ENCODE results near the gene LMO3.

The LMO3 gene

DNA sequence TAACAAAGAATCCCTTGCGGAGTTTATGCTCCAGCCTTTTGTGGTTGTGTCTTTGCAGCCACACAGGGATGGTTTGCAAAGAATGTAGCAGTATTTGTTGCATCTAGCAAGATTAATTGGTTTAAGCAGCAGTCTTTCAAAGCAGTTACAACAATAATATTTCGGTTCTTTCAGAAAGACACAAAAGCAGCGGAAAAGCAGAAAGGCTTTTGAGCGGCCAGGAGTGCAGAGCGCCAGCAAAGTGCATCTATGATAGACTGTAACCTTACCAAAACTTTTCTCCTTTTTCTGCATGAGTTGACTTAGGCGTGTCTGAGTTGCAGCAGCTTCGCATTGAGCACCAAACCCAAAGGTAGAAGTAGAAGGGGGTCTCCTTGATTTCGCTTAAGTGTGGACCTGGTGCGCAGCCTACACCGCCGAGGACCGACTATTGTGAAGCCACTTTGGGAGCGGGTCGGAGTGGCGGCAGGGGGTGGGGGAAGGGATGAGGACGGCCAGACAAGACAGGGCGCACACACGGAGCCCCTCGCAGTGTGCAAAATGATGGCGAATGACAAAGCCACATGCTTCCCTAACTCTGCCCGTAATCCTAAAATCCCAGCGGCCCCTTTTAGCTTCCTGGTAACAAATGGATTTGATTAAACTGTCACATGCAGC lies 1.2 kb downstream of the LMO3 start (continued):
- TF ChIP-seq TCF4 (CRISPR knock-in tag; IDR thresholded peaks at IDR 0.05; ENCODE audit: borderline replicate concordance) (no peak), RARB (CRISPR knock-in tag; IDR thresholded peaks at IDR 0.05) (no peak), CSDC2 (CRISPR knock-in tag; IDR thresholded peaks at IDR 0.05) (no peak)

DNA sequence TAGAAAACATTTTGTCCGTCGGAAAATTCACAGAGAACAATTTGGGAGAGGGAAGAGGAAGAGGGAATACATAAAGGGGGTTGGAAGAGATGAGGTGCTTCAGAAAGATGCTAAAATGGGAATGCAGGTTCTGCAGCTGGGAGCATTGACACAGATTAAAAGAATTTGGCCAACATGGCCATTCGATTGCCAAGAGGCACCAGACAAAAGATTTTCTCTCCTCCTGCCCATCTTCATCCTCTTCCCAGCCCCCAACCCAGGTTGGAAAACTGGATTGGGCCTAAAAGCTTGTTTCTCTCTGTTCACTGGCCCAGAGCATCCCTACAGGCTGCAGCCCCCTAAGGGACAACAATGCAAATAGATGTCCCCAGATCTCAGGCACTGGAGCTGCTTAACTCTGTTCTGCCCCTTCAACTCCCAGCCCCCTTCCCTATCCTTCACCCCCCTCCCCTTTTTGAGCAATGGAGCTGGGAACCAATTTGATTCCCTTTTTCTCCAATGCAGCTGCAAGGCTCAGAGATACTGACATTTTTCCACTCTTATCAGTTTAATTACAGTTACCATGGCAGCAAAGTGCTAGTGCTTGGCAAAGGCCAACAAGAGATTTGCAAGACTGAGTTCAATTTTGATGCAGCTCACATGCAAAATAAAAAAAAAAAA lies 1.9 kb downstream of the LMO3 start:
- TF ChIP-seq TOX (CRISPR knock-in tag; IDR thresholded peaks at IDR 0.05; ENCODE audit: borderline replicate concordance) (no peak), CSDC2 (CRISPR knock-in tag; IDR thresholded peaks at IDR 0.05) (no peak), ZFP30 (CRISPR knock-in tag; IDR thresholded peaks at IDR 0.05) (no peak), SNAI2 (CRISPR knock-in tag; IDR thresholded peaks at IDR 0.05) (no peak), ZFP3 (CRISPR knock-in tag; IDR thresholded peaks at IDR 0.05) (no peak), RARB (CRISPR knock-in tag; IDR thresholded peaks at IDR 0.05) (no peak), ZNF70 (CRISPR knock-in tag; IDR thresholded peaks at IDR 0.05) (no peak)
- TF ChIP-seq, protein P1, sequence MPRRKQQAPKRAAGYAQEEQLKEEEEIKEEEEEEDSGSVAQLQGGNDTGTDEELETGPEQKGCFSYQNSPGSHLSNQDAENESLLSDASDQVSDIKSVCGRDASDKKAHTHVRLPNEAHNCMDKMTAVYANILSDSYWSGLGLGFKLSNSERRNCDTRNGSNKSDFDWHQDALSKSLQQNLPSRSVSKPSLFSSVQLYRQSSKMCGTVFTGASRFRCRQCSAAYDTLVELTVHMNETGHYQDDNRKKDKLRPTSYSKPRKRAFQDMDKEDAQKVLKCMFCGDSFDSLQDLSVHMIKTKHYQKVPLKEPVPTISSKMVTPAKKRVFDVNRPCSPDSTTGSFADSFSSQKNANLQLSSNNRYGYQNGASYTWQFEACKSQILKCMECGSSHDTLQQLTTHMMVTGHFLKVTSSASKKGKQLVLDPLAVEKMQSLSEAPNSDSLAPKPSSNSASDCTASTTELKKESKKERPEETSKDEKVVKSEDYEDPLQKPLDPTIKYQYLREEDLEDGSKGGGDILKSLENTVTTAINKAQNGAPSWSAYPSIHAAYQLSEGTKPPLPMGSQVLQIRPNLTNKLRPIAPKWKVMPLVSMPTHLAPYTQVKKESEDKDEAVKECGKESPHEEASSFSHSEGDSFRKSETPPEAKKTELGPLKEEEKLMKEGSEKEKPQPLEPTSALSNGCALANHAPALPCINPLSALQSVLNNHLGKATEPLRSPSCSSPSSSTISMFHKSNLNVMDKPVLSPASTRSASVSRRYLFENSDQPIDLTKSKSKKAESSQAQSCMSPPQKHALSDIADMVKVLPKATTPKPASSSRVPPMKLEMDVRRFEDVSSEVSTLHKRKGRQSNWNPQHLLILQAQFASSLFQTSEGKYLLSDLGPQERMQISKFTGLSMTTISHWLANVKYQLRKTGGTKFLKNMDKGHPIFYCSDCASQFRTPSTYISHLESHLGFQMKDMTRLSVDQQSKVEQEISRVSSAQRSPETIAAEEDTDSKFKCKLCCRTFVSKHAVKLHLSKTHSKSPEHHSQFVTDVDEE (CRISPR knock-in tag; IDR thresholded peaks at IDR 0.05) = no peak
- no peak for ATAC-seq

DNA sequence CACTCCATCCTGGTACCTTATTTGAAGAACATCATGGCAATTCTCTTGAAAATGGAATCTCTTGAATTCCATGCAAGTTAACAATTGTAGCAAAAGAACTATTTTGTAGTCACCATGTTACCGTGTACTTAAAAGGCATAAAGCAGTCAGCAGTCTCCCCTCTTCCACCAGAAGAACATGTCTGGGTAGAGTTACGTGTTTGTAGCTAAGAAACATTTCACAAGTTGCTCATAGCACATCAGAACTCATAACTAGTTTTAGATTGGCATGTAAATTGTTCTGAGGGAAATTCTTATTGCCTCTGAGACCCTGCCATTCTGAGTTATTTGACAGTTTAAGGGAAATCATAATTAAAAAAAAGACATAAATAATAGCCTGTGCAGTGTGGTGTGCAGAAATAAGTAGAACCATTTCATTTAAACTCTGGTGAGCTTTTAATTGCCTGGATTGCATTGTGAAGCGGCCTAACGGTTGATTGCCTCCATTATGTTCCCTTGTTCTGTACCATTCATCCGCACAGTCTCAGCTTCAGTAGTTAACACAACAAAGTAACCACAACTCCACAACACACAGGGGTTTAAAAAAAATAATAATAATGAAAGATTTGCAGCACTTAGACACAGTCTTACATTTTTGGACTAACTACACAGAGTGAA lies 2.6 kb downstream of the LMO3 start:
- no peak for TF ChIP-seq ZFP3 (CRISPR knock-in tag; IDR thresholded peaks at IDR 0.05)
- TF ChIP-seq ZNF565 (CRISPR knock-in tag; conservative IDR thresholded peaks at IDR 0.05; ENCODE audit: low read depth) = no peak
- no peak for TF ChIP-seq GLIS3 (CRISPR knock-in tag; IDR thresholded peaks at IDR 0.05)
- no peak for ATAC-seq

DNA sequence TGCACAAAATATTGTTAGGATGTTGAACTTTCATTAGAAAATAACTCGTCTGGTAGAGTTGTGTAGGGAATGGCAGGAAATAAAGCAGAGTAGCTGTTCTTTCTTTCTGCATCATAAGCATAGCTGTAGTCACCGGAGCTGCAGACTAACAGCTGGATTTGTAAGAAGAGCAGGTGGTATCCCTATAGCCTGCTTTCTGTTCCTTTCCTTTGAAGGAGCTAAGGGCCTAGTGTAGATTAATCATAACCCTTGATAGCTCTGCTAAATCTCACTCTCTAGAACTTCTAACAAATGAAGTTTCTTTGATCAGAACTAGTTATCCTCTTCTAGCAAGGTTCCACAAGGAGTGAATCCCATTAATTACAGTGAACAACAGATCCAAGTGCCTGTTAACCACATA lies 3.5 kb downstream of the LMO3 start:
- TF ChIP-seq OSR1 (CRISPR knock-in tag; IDR thresholded peaks at IDR 0.05) (no peak), ZNF565 (CRISPR knock-in tag; conservative IDR thresholded peaks at IDR 0.05; ENCODE audit: low read depth) (no peak), PPARA (CRISPR knock-in tag; IDR thresholded peaks at IDR 0.05; ENCODE audit: borderline replicate concordance) (no peak), ISL1 (CRISPR knock-in tag; IDR thresholded peaks at IDR 0.05) (no peak)
- TF ChIP-seq, protein P2, sequence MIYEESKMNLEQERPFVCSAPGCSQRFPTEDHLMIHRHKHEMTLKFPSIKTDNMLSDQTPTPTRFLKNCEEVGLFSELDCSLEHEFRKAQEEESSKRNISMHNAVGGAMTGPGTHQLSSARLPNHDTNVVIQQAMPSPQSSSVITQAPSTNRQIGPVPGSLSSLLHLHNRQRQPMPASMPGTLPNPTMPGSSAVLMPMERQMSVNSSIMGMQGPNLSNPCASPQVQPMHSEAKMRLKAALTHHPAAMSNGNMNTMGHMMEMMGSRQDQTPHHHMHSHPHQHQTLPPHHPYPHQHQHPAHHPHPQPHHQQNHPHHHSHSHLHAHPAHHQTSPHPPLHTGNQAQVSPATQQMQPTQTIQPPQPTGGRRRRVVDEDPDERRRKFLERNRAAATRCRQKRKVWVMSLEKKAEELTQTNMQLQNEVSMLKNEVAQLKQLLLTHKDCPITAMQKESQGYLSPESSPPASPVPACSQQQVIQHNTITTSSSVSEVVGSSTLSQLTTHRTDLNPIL (CRISPR knock-in tag; IDR thresholded peaks at IDR 0.05; ENCODE audit: low read depth) = no peak
- ATAC-seq = no peak

DNA sequence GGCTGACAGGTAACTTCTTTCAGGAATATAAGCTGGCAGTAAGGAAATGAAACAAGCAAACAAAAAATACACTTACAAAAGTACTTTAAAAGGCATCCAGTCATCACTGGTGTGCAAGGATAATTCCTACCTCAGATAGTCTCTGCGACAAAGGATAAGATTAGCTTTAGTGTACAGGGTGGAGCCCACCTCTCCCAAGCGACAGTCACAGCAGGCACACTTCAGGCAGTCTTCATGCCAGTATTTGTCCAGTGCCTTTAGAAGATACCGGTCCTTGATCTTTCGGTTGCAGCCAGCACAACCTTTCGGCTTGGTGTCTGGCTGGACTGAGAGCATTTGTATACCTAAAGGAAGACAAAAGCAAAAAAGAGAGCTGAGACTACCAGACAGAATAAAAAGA lies 5.4 kb downstream of the LMO3 start:
- no peak for TF ChIP-seq GLIS3 (CRISPR knock-in tag; IDR thresholded peaks at IDR 0.05)
- ATAC-seq = no peak

DNA sequence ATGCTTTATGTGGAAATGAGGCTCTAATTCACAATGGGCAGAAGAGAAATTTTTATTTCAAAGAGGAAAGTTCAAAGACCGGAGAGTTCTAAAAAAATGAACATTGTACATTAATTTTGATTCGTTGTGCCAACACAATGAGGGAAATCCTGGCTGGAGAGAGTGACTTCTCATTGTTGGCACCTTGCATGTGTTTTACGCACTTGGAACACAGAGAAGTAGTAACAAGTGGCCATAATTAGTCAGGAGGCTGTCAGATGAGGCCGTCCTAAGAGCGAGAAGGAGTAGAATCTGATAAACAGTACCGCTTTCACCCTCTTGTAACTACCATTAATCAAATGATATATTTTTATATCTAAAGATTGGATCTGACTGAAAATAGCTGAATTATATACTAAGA lies 6.9 kb downstream of the LMO3 start:
- TF ChIP-seq, protein P2 (CRISPR knock-in tag; IDR thresholded peaks at IDR 0.05; ENCODE audit: low read depth) = no peak
- TF ChIP-seq ZNF70 (CRISPR knock-in tag; IDR thresholded peaks at IDR 0.05) (no peak), ZC3H10 (CRISPR knock-in tag; IDR thresholded peaks at IDR 0.05) (no peak), ZNF565 (CRISPR knock-in tag; conservative IDR thresholded peaks at IDR 0.05; ENCODE audit: low read depth) (no peak), ESRRG (CRISPR knock-in tag; IDR thresholded peaks at IDR 0.05) (no peak), BACH2 (CRISPR knock-in tag; IDR thresholded peaks at IDR 0.05; ENCODE audit: borderline replicate concordance) (no peak), SNAI2 (CRISPR knock-in tag; IDR thresholded peaks at IDR 0.05) (no peak)
- TF ChIP-seq, protein P3, sequence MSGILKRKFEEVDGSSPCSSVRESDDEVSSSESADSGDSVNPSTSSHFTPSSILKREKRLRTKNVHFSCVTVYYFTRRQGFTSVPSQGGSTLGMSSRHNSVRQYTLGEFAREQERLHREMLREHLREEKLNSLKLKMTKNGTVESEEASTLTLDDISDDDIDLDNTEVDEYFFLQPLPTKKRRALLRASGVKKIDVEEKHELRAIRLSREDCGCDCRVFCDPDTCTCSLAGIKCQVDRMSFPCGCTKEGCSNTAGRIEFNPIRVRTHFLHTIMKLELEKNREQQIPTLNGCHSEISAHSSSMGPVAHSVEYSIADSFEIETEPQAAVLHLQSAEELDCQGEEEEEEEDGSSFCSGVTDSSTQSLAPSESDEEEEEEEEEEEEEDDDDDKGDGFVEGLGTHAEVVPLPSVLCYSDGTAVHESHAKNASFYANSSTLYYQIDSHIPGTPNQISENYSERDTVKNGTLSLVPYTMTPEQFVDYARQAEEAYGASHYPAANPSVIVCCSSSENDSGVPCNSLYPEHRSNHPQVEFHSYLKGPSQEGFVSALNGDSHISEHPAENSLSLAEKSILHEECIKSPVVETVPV (CRISPR knock-in tag; IDR thresholded peaks at IDR 0.05) = no peak
- ATAC-seq = no peak

Data from SK-N-SH treated with all-trans-retinoic acid at 6 μM for 48 hours (cell line).